ENCODE data around the gene FMNL2.
"Not testable (repeated sequence)": the region's sequence is repeated elsewhere in the genome, so short reads cannot be mapped to it uniquely, and the experiment has no call there.

Gene FMNL2

GRCh38 chr2:152473151-152473857 is 138.3 kb downstream of the FMNL2 start:
- no peak for DNase-seq

- DNase-seq = not testable (repeated sequence)
These were observed 139.5 kb downstream of the FMNL2 start for GRCh38 chr2:152474523-152474922.

DNA sequence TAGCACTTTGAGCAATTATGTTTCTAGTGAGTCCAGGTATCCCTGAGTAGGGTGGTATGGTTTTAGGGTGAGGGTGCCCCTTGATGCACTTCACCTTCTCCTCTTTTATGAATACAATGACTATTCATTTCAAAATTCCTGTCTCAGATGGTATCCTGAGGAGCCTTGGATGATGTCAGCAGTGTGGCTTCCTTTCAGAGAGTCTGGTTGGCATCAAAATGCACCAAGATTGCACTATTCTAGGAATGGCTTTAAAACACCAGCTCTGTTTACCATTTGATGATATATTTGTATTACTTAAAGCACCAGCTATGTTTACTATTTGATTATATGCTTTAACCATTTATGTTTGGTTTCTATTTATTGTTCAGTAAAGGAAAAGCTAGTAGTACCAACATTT is 141.0 kb downstream of the FMNL2 start:
- DNase-seq = no peak

DNA sequence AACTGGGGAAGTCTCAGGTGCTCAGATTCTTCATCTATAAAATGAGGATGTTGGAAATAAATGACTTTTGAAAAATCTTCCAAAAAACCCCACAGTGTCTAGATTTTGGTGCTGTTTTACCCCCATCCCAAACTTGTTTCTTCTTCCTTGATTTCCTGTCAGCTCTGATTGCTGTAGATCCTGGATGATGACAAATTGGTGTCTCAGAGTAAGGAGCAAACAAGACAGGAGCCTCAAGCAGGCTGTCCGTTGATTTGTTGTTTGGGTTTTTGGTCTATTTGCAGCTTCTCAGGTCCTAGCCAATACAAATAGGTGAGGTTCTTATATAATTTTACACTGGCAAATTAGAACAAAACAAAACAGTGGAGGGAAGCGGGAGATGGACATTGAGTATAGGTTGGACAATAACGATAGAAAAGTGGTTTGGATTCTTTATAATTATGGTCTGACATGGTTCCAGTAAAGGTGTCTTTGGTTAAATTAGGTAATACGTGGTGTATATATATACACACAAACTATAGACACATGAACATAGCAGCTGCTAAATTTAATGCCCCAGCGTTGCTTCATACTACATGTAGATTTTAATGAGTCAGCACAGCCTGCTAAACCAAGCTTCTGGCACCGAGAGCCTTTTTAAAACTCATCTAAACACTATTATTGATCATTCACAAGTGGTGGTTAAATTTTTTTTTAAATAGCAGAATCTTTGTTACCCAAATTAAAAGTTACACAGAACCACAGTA is 142.5 kb downstream of the FMNL2 start:
- DNase-seq = no peak

- DNase-seq = no peak
These were observed 144.3 kb downstream of the FMNL2 start for GRCh38 chr2:152479282-152479681.

DNA sequence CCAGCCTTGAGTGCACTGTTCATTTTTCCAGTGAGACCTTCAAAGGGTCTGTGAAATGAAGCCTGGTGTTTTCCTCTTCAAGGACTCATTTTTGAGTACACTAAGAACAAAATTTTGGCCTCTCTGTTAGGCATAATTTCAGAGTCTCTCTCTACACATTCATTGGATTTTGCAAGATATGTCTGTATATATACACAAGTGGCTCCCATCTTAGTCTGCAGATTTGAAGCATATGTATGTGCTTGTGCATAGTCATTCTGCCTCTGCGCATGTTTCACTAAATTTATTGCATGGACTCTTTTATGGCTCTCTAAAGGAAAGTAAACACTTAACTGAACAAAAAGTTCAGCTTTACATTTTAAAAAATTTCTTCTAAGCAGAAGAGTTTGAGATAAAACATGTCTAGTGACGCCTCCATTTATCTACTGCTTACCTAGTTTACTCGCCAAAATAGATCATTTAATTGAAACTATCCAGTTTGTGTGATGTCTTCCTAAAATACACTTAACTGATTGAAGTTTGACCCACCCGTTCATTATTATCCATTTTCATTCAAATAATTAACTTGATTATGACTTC is 145.9 kb downstream of the FMNL2 start:
- DNase-seq = no peak

DNA sequence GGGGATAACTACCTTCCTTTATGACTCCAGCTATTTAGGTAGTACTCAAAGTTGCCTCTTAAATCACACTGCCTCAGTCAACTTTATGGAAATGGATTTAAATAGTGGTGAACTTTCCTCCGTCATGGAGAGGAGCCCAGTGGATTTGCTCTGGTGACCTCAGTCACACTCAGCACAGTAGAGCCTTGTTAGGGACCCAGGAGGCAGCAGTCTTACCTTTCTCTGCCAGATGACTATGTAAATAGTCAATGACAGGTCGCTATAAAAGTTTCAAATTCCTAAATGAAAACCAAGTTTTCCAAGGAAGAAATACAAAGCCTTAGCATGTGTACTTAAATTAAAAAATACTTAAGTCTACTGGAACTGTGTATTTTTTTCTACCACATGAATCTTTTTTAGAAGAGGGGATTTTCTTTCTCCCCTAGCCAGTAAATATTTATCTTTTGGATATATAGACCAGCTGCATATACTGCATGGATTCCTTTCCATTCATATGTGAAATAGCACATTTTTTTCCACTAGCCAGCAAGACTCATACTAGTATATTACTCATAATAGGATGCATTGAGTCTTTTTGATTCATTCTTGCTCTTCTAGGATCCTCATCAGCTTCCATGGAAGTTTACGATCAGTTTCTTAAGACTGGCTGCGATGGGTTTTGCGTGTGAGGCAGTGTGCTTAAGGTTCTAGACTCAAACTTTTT is 147.1 kb downstream of the FMNL2 start:
- DNase-seq = no peak

- DNase-seq = no peak
These were observed 148.5 kb downstream of the FMNL2 start for GRCh38 chr2:152483276-152484063.

DNA sequence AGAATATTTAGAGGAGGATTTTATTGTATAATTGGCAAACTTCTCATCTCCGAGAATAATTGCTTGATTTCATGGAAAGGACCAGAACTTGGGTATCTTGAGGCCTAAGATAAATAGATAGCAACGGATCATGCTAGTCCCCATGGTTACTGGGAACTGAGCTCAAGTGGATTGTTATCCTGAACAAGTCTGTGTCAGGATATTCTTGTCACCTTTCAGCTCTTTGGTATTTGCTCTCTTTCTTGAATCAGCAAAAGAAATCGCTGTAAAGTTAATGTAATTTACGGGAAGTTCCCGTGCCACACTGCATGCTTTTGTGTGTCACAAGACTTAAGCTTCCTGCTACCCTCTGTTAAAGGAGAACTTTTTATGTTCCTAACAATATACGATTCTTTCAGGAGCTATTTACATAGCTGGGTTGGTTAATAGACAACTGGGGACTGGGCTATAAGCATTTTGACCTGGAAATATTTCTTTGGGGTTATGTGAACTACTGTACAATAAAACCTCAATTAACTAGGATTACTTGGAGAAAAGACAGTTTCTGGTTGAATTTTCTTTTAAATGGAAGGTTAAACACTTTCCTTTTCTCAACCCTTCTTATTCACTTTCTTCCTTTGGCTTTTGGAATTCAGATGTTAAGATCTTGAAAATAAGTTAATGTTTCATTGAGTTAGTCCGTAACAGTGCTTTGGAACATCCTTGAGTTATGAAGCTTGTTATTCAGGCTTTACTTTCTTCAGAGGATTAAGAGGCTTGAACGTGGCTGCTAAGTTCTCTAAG is 151.2 kb downstream of the FMNL2 start:
- DNase-seq = peak; percentile 80

DNA sequence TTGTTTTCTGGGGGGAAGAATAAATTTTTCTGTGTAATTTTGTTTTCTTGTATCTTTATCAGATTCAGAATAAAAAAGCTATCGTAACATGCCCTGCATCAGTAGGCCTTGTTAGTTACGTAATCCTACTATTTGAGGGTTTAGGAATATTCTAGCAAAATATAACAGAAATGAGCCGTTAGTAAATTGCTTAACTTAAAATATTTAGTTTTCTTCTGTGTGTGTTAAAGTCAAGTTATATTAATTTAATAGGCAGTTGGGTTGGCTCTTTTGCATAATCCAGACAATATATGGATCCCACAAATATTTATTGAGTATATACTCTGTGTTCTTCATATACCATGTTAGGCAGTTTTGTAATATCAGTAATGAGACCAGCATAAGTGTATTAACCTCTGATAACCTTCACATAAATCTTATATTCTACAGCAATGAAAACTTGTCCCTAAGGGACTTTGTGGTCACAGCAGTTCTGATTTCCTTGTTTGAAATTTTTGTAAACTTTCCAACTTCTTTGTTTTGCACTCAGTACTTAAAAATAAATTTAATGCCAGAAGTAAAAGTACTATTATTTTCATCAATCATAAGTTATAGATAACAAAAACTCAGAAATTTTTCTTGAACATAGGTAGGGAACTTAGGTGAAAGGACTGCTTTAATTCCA is 151.9 kb downstream of the FMNL2 start:
- no peak for DNase-seq

DNA sequence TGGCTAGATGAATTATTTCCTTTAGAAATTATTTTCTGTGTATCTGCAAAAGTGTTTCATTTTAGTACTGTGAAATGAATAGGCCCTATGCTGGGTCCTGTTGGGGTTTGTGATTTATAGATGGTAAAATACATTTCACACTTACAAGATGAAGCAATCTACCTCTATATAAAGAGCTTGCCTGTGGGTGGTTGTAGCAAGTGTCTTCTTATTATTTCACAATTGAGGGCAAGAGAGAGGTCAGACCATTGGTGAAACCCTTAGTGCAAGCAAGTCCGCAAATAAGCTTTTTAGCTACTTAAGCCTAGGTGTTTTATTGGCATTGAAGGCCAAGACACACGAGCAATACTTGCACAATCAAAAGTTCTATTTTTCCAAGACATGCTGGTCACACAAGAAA is 153.1 kb downstream of the FMNL2 start:
- no peak for DNase-seq

DNA sequence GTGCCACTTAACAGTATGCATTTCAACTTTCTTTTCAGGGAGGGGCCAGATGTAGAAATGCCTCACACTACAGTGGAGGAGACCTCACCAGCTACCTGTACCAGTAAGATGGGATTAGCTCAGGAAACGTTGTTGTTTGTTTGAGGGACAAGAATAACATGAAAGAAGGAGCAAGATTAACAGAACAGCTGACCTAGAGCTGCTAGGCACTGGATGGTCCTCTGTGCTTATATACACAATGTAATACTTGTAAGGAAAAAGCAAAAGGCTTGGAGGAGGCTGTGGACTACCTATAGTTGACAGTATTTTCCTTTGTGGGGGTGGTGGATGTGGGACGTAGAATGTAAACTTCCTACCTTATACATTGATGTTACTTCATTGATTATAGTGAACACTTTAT is 154.4 kb downstream of the FMNL2 start:
- DNase-seq = no peak

DNA sequence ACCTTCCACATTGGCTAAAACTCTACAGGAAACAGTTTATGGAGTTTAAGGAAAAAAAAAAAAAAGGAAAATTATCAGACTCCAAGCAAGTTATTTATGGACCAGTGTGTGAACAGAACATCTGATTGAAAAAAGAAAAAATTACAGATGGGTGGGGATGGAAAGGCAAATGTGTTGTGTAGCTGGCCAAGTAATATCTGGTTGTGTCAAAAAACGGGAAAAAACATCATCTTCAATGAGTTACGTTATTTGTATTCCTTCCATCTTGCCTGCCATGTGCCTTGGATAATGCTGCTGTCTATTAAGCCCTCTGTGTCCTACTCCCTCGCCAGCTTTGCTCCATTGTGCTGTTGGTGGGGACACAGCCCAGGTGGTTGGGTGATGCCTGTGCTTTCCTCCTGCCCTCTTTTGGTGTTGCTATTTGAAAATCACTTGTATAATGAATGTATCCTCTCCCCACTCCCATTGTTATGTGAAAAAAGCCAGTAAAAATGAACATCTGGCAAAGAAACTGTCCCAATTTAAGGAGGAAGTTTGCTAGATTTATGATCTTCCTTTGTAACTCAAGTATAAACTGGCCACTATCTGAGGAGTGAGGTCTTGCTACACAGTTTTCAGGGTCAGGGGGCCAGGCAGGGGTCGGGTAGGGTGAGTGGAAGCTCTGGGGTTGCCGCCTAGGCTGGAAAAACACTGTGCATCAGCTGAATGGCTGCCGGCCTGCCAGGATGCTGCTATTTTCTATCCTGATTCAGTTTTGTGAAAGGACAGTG is 155.9 kb downstream of the FMNL2 start:
- DNase-seq = no peak

DNA sequence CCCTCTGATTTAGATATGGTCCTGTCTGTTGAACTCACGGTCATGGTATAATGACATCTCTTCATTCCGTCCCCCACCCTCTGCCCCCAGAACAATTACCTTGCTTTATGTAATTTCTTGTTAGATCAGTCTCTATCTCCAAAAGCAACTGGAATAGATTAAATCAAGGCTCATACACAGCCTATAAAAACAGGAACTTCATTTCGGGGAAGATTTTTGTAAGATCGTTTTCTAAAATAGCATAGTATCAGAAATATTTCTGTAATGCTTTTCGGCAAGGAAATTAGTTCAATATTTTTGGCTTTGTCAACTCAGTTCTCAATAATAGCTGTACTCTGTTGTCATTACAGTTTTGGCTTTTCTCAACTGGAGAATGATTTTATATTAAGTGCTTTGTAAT is 157.2 kb downstream of the FMNL2 start:
- DNase-seq = no peak

- DNase-seq = no peak
These were observed 157.9 kb downstream of the FMNL2 start for GRCh38 chr2:152492911-152493310.

- no peak for DNase-seq
These were observed 158.4 kb downstream of the FMNL2 start for GRCh38 chr2:152493417-152493816.

GRCh38 chr2:152493945-152494528 is 159.1 kb downstream of the FMNL2 start:
- no peak for DNase-seq

DNA sequence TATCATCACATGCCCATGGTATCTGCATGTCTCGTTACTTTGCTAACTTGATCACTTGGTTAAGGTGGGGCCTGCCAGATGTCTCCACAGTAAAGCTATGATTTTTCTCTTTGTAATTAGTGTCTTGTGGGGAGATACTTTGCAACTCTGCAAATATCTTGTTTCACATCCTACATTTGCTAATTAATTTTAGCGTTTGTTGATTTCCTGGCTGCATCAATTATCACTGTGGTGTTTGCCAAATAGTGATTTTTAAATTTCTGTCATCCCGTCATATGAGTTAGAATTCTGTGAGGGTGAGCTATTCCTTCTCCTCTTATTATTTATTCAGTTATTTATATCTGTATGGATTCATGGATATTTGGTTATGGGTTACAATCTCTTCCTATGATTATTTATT is 161.4 kb downstream of the FMNL2 start:
- DNase-seq = no peak

DNA sequence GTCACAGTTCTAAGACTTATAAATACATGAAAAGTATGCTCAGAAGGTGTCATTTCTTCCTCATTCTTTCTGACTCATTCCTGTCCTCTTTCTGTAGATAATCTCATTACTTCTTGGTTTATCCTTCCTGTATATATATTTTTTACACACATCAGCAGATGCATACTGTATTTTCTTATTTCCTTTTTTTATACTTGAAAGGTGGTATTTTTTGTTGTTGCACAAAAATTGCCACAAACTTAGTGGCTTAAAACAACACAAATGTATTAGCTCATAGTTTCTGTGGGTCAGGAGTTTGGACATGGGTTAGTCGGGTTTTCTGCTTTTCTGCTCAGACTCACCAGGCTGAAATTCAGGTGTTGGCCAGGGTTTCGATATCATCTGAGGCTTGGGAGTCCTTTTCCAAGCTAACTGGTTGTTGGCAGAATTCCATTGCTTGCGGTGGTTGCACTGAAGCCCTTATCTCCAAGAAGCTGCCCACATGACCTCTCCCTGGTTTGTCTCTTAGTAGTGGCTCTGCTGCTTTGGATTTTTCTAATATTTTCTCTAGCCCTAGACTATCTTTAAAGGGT is 162.6 kb downstream of the FMNL2 start:
- peak; percentile 69 for DNase-seq

GRCh38 chr2:152499331-152499816 is 164.4 kb downstream of the FMNL2 start:
- DNase-seq = peak; percentile 60

Data from suppressor macrophage treated with lipopolysaccharide for 4 hours (primary cell).